HG03558 (cell line): ENCODE results near the gene OR2C3.

ENCODE experiments used
- ATAC-seq: cut with Tn5 transposase; IDR thresholded peaks from one replicate; pipeline ENCODE4 v1.9.1; 2021; ENCODE audit warnings: moderate number of reproducible peaks; ENCODE audit not compliant: unreplicated experiment; ENCODE audit errors: extremely low read depth

The OR2C3 gene

DNA sequence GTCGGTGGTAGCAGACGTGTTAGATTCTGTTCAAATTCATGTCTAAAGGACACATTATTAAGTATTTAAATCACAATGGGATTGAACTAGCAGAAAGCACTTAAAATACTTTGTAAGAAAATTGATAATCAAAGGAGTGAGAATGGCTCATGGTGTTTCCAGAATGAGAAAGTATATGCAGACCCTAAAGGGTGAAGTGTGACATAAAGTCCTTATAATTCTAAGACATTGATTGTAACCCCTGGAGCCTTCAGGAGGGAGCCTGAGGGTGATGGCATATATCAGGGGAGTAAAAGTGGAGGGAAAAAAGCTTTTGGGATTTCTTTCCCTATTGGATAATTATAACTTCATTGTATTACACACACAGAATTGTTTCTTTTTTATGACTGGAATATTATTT, at the start of gene OR2C3:
Gene OR2C3 (minus strand): TSS at position 101 of the 400 bp plus-strand sequence. CDS start 3,929 bp downstream, outside the sequence.
- ATAC-seq = no peak

DNA sequence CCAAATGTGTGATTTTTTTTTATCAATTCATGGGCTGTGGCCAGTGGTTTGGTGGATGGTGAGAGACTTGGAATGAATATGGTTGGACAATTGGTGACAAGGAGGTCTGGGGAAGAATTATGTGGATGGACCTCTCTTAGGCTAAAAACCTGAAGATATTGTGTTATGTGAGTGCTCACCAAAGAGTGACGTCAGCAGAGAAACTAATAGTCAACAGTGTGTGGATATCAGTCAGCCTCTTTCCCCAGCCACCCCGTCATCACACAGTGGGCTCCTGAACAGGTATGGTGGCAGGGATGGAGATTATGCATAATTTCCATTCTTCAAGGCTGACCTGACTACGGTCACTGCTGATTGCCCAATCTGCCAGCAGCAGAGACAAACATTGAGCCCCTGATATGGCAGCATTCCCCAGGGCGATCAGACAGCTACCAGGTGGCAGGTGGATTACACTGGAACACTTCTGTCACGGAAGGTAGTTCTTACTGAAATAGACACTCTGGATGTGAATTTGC, 42.8 kb upstream of the OR2C3 start:
- no peak for ATAC-seq

DNA sequence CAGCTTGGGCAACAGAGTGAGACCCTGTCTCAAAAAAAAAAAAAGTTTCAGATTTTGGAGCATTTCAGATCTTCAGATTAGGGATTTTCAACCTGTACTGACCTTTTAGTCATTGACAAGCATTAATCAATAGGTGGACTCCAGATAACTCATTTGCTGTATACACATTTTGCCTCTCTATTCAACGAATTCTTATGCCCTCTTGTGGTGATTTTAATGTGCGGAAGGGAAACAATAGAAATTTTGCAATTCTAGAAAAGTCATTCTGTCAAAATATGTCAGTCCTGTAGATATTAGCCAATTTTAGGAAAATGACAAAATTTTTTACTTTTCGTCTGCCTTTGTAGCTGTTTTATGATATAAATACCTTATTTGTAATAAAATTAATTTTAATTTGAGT, 40.3 kb upstream of the OR2C3 start:
- ATAC-seq = no peak

DNA sequence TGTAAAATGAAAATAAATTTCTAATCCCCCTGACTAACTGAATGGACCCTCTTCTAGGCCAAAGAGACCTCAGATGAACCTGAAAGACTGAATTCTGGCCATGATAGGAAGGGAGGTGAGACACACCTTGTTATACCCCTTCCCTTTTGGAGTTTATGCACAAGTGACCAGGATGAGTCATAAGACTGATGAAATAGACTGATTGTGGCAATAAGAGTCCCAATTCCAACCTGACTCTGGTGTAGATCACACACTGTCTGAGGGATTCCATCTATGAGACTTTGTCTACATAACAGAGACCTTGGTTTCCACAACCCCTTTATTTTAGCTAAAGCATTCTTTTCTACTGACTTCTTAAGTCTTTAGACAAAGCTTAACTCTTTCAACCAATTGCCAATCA, 38.4 kb upstream of the OR2C3 start:
- no peak for ATAC-seq

- no peak for ATAC-seq
These were observed 38.0 kb upstream of the OR2C3 start for GRCh38 chr1:247574236-247574635.

DNA sequence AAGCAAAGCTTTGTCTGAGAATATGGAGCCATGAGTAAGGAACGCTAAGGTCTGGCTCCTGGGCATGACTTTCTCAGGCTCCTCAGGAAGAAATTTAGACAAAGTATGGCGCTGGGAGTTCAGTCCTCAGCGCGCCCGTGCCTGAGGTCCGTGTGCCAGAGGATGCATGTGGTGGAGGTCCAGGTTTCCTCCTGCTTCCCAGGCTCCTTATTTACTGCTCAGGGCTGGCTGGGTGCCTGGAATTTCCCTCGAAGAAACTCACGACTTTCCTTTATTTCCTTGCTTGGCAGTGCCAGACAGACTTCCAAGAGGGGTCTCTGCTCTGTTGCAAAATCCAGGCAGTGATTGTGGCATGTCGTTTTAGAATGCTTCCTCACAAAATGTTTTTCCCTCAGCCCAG, 26.0 kb upstream of the OR2C3 start:
- no peak for ATAC-seq

GRCh38 chr1:247561711-247562110, 25.5 kb upstream of the OR2C3 start:
- ATAC-seq = no peak

- ATAC-seq = no peak
These were observed 21.9 kb upstream of the OR2C3 start for GRCh38 chr1:247557926-247558674.

GRCh38 chr1:247552231-247552630, 16.0 kb upstream of the OR2C3 start:
- no peak for ATAC-seq

GRCh38 chr1:247551721-247552120, 15.5 kb upstream of the OR2C3 start:
- no peak for ATAC-seq

GRCh38 chr1:247548769-247549182, 12.5 kb upstream of the OR2C3 start, which contains the start of gene GCSAML:
Gene GCSAML (plus strand): TSS chr1:247549134. CDS start chr1:247549192, 58 bp downstream.
- no peak for ATAC-seq

DNA sequence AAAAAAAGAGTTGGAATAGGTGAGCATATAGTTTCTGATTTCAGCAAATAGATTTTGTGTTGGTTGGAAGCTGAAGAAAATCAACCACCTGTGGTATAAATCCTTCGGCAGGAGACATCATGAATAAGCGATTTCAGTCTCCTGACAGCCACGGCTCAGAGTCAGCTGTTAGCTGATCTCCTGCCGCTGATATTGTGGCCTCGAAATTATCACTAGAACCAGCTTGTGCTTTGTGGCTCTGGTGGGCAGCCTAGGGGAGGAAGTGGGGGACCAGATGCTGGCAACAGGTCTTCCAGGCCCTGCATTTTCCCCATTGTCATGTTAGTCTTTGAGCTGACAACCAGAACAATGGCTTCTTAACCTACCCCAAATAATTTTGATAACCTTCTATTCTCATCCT, 11.9 kb upstream of the OR2C3 start:
- ATAC-seq = no peak

GRCh38 chr1:247542811-247543210, 6.6 kb upstream of the OR2C3 start:
- ATAC-seq = no peak

DNA sequence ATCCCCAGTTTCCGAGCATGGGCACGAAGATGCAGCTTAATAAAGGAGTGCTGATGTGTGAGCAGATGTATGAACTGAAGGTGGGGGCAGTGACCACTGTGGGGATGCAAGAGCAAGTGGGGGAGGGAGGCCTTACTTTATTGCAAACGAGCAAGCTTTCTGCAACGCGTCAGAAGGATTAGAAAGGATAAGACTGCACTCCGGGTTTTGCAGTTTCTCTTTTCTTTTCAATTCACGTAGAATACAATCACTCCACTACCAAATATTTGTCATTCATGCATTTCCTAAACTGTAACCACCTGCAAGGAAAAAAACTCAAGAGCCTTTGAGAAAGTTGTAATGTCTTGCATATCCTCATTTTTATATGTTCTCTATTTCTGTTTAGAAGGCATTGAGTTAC, 4.3 kb upstream of the OR2C3 start:
- ATAC-seq = no peak

- no peak for ATAC-seq
These were observed 3.0 kb upstream of the OR2C3 start for GRCh38 chr1:247539215-247539614.

- ATAC-seq = no peak
These were observed 2.3 kb upstream of the OR2C3 start for GRCh38 chr1:247538561-247538960.

- ATAC-seq = no peak
These were observed 838 bp downstream of the OR2C3 start for GRCh38 chr1:247535402-247535801.

DNA sequence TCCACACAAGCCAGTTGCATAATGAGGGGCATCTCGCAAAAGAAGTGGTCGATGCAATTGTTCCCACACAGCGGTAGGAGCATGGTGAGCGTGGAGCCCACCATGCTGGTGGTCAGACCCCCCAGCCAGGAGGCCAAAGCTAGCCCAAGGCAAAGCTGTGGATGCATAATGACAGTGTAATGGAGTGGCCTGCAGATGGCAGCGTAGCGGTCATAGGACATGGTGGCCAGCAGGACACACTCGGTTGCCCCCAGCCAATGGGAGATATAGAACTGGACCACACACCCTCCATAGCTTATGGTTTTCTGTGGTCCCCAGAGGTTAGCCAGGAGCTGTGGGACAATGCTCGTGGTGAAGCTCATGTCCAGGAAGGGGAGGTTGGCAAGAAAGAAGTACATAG, 4.3 kb downstream of the OR2C3 start:
- ATAC-seq = no peak

DNA sequence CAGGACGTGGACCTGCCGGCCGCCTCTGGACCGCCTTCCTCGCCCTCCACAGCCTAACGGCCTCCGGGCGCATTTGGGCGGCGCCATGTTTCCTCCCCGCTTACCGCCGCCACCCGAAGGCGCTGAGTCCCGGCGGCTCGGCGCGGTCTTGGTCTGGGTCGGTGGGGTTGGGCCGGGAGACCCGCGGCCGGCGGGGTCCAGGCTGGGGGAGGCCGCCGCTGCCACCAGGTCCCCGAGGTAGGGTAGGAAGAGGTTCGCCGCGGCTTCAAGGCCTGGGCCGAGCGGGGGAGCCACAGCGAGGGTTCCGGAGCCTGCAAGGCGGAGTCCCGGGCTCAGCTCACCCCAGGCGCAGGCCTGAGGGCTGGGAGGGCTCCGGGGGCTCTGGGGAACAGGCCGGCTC, 5.5 kb downstream of the OR2C3 start:
- no peak for ATAC-seq

DNA sequence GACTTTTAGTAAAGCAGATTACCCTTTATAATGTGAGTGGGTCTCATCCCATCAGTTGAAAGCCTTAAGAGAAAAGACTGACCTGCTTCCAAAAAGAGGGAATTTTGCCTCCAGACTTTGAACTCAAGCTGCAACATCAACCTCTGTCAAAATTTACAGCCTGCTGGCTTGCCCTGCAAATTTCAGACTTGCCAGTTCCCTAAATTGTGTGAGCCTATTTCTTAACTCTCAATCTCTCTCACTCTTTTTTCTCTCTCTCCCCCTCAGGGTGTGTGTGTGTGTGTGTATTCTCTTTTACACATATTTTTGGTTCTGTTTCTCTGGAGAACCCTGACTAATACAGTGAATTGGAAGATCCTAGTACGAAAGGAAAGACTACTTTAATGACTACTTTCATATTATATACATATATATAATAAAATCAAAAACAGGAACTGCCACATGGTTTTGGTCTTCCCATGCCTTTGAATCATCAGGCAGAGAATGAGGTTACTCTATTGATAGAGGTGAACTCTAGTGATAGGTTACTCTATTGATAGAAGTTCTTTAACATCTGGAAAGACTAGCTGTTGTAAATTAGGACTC, 6.4 kb downstream of the OR2C3 start:
- no peak for ATAC-seq

DNA sequence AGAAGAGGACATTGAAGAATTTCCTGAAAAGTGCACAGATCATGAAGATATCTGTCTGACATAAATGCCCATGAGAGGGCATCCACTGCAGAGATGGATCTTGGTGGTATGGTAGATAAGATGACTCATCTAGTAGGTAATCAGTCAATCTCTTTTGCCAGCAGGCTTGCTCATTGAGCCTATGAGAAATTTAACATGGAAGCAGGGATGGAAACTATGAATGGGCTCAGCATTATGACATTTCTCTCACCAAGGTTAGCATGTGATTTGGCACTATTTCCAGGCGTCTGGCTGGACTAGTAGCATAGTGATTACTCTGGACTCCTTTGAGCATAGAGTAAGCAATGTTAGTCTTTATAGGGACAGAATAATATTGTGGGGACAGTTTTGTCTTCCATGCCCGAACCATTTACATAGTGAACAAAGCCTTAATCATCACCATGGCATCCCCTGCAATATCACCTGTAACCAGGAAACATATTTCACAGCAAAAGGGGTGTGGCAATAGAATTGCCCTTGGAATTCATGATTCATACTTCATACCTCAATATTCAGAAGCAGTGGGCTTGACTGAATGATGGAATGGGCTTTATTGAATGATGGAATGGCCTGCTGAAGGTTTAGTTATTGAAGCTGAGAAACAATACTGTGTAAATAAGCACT, 7.3 kb downstream of the OR2C3 start:
- ATAC-seq = no peak
